SK-N-SH (cell line): ENCODE data around the gene NFIX. TPM values are rescaled to one million over a fixed set of nuclear protein-coding genes. Genes with fewer than 3 reads are reported as not detected.

Source experiments
- CTCF ChIA-PET: fragments of 300-600, 350-600 bp; formaldehyde crosslinking; extraction: SDS; loops from one replicate; lab custom pipeline; 2021; lab: Yijun Ruan, JAX
- POLR2A ChIA-PET: fragments of 350-600 bp; sonication (Branson Sonifier 250); formaldehyde crosslinking; extraction: SDS; loops from one replicate; lab custom pipeline; 2020; ENCODE audit warnings: antibody characterized with exemption, inconsistent platforms; lab: Yijun Ruan, JAX
- DNase-seq: peaks from one replicate; pipeline ENCODE4 v3.0.0; 2012
- H2AFZ ChIP-seq: fragments of 200-600 bp; sonication (generic); 2 replicates; pipeline ENCODE4 v1.8.1; 2016; ENCODE audit warnings: antibody characterized with exemption, mild to moderate bottlenecking, low read depth
- H3F3A ChIP-seq: fragments of 200-600 bp; sonication (generic); replicated peaks from 2 replicates; pipeline ENCODE3; 2016; ENCODE audit warnings: antibody characterized with exemption, mild to moderate bottlenecking; ENCODE audit not compliant: insufficient read depth
- H3K27ac ChIP-seq, 2 experiments: fragments of 200-500 bp in 1 of 2; fragments of 200-600 bp in 1 of 2; sonication (Bioruptor generic) in 1 of 2; sonication (generic), shearing (Covaris generic) in 1 of 2; 2 replicates each; pipeline versions ENCODE4 v1.5.1 to v1.6.1; 2014 to 2016; ENCODE audit warnings: low read depth in 2 of 2, inconsistent platforms in 1 of 2, low read length in 1 of 2, mild to moderate bottlenecking in 1 of 2, mixed read lengths in 1 of 2
- H3K27me3 ChIP-seq: fragments of 200-600 bp; sonication (generic), shearing (Covaris generic); 2 replicates; pipeline ENCODE4 v1.6.1; 2016; ENCODE audit warnings: mixed run types; ENCODE audit not compliant: insufficient read depth
- H3K36me3 ChIP-seq, 2 experiments: fragments of 200-500 bp in 1 of 2; fragments of 200-600 bp in 1 of 2; sonication (Bioruptor generic) in 1 of 2; sonication (generic) in 1 of 2; replicated peaks in 1 of 2; 2 replicates each; pipeline versions ENCODE3 to v1.5.1; 2014 to 2016; ENCODE audit warnings: low read length in 1 of 2, mild to moderate bottlenecking in 1 of 2; ENCODE audit not compliant: insufficient read depth in 2 of 2, control insufficient read depth in 1 of 2
- H3K4me1 ChIP-seq, 2 experiments: fragments of 200-500 bp in 1 of 2; fragments of 200-600 bp in 1 of 2; sonication (Bioruptor generic) in 1 of 2; sonication (generic), shearing (Covaris generic) in 1 of 2; 2 replicates each; pipeline versions ENCODE4 v1.5.1 to v1.6.1; 2014 to 2016; ENCODE audit warnings: low read depth in 1 of 2, low read length in 1 of 2, mixed run types in 1 of 2; ENCODE audit not compliant: insufficient read depth in 2 of 2, control insufficient read depth in 1 of 2
- H3K4me2 ChIP-seq: fragments of 200-600 bp; sonication (generic), shearing (Covaris generic); 2 replicates; pipeline ENCODE4 v1.6.1; 2017; ENCODE audit warnings: mixed run types
- H3K4me3 ChIP-seq, 2 experiments: fragments of 200-500 bp in 1 of 2; fragments of 200-600 bp in 1 of 2; sonication (Bioruptor generic) in 1 of 2; sonication (generic), shearing (Covaris generic) in 1 of 2; 2 replicates each; pipeline versions ENCODE4 v1.5.1 to v1.8.1; 2014 to 2016; ENCODE audit warnings: low read depth in 2 of 2, inconsistent platforms in 1 of 2, low read length in 1 of 2, mild to moderate bottlenecking in 1 of 2, mixed read lengths in 1 of 2, moderate library complexity in 1 of 2
- H3K79me2 ChIP-seq: fragments of 200-600 bp; sonication (generic); 2 replicates; pipeline ENCODE4 v1.8.1; 2017; ENCODE audit warnings: mild to moderate bottlenecking; ENCODE audit not compliant: insufficient read depth
- H3K9ac ChIP-seq: fragments of 200-600 bp; sonication (generic); 2 replicates; pipeline ENCODE4 v1.6.1; 2017; ENCODE audit warnings: mixed run types
- H3K9me2 ChIP-seq: fragments of 200-600 bp; sonication (generic); 2 replicates; pipeline ENCODE4 v1.6.1; 2017; ENCODE audit warnings: mixed run types
- H3K9me3 ChIP-seq: fragments of 200-600 bp; sonication (generic); 2 replicates; pipeline ENCODE4 v1.6.1; 2017; ENCODE audit warnings: mixed run types, mild to moderate bottlenecking, moderate library complexity
- H4K20me1 ChIP-seq: fragments of 200-600 bp; sonication (generic); 2 replicates; pipeline ENCODE4 v1.6.1; 2017; ENCODE audit warnings: mild to moderate bottlenecking, mixed run types; ENCODE audit not compliant: insufficient read depth
- ELF1 ChIP-seq: IDR thresholded peaks from 2 replicates; pipeline ENCODE4 v1.4.0; 2012
- GABPA ChIP-seq: IDR thresholded peaks from 2 replicates; pipeline ENCODE4 v1.4.0; 2012; ENCODE audit warnings: low read depth, mild to moderate bottlenecking
- JUND ChIP-seq: IDR thresholded peaks from 2 replicates; pipeline ENCODE4 v1.4.0; 2012
- MXI1 ChIP-seq: IDR thresholded peaks from 2 replicates; pipeline ENCODE4 v1.6.1; 2012; ENCODE audit warnings: mild to moderate bottlenecking, low read depth, low read length, improper control_type of control experiment
- POLR2AphosphoS5 ChIP-seq: IDR thresholded peaks from 2 replicates; pipeline ENCODE4 v1.6.1; 2012; ENCODE audit warnings: low read depth, low read length
- RXRA ChIP-seq: IDR thresholded peaks from 2 replicates; pipeline ENCODE4 v1.4.0; 2012; ENCODE audit warnings: low read depth, mild to moderate bottlenecking, borderline replicate concordance
- TAF1 ChIP-seq: IDR thresholded peaks from 2 replicates; pipeline ENCODE4 v1.6.1; 2012; ENCODE audit warnings: low read depth, mild to moderate bottlenecking, low read length, moderate library complexity, borderline replicate concordance
- TEAD4 ChIP-seq: IDR thresholded peaks from 2 replicates; pipeline ENCODE4 v1.4.0; 2012; ENCODE audit warnings: mild to moderate bottlenecking, borderline replicate concordance; ENCODE audit not compliant: insufficient read depth
- YY1 ChIP-seq: IDR thresholded peaks from 2 replicates; pipeline ENCODE4 v1.4.0; 2012; ENCODE audit warnings: low read depth, mild to moderate bottlenecking
- WGBS: methylation state at CpG from one replicate; pipeline ENCODE4 v1.1.6; 2017; ENCODE audit warnings: low lambda C conversion rate; 5-methylcytosine and 5-hydroxymethylcytosine counted together
- polyA plus RNA-seq, 3 experiments: library from polyadenylated mRNA; depleted of rRNA; stranded (reverse); fragments of >200 nt; gene quantifications; 2 replicates each; pipeline ENCODE4 v1.2.3, GENCODE V29; 2012
- TF ChIP-seq, protein P1 (sequence below): IDR thresholded peaks from 2 replicates; pipeline ENCODE4 v1.4.0; 2012; ENCODE audit warnings: low read depth, borderline replicate concordance
- TF ChIP-seq, protein P2 (sequence below): fragments of 150-350 bp; IDR thresholded peaks from 2 replicates; pipeline ENCODE4 v1.6.1; 2017; ENCODE audit warnings: antibody characterized with exemption, low read length, low read depth, borderline replicate concordance
- TF ChIP-seq, protein P3 (sequence below): fragments of 150-350 bp; IDR thresholded peaks from 2 replicates; pipeline ENCODE4 v1.6.1; 2016; ENCODE audit warnings: mild to moderate bottlenecking, low read depth, low read length

NFIX gene
- polyA plus RNA-seq, 1 of the 3 experiments (the other 2 are of a cell fraction) = 14.8 TPM

DNA sequence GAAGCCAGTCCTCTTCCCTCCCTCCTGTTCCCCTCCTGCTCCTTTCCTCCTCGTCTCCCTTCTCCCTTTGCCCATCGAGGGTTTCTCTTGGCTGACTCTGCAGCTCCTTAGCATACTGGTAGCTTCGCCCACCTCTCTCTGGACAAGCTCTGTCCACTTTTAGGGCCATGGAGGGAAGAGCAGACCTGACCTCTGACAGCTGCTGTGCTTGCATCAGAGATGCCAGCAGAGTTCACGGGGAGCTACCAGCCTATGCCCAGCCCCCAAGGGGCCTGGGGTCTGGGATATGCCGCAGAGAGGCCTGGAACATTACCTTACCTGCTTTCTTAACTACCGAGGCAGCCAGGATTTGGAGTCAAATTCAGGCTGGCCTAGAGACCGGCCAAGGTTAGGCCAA is 87.7 kb downstream of the NFIX start:
- peaks cover 13 to 40% of the 10 kb centered on the region in 2 experiments for H3K36me3 ChIP-seq
- no peak overlapping the region for H3K4me3 ChIP-seq
- no peak overlapping the region for H3K9ac ChIP-seq
- 86% methylated on average over 6 of the region's 7 CpGs for WGBS
- H3K27ac ChIP-seq = no peak overlapping the region; a peak in 1 of 4 replicates
- ChIA-PET CTCF (interaction anchor here (0.7 to 35.2 kb wide), 9 partner anchors 10 to 118 kb away, joined by 3 to 506 read pairs (median 6); no protein-coding TSS in a partner anchor), POLR2A (interaction anchor here (0.6 kb wide), 1 partner anchor 22 kb away, joined by 3 read pairs; no protein-coding TSS in a partner anchor)
- no peaks in the 10 kb centered on the region for H3K9me3 ChIP-seq
- no peaks in the 10 kb centered on the region for H4K20me1 ChIP-seq
- TF ChIP-seq MXI1 = no peak
- TF ChIP-seq, protein P1, sequence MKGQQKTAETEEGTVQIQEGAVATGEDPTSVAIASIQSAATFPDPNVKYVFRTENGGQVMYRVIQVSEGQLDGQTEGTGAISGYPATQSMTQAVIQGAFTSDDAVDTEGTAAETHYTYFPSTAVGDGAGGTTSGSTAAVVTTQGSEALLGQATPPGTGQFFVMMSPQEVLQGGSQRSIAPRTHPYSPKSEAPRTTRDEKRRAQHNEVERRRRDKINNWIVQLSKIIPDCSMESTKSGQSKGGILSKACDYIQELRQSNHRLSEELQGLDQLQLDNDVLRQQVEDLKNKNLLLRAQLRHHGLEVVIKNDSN = no peak
- TF ChIP-seq RXRA = no peak
- no peak for TF ChIP-seq ELF1
- TF ChIP-seq GABPA = no peak
- DNase-seq = no peak
- no peaks in the 10 kb centered on the region for H3F3A ChIP-seq
- no peaks in the 10 kb centered on the region for H3K79me2 ChIP-seq
- no peak overlapping the region for H3K4me2 ChIP-seq
- H3K27me3 ChIP-seq = no peaks in the 10 kb centered on the region
- peaks cover 10 to 27% of the 10 kb centered on the region in 2 experiments; a peak in 3 of 4 replicates for H3K4me1 ChIP-seq
- H3K9me2 ChIP-seq = no peaks in the 10 kb centered on the region
- no peak overlapping the region for H2AFZ ChIP-seq

DNA sequence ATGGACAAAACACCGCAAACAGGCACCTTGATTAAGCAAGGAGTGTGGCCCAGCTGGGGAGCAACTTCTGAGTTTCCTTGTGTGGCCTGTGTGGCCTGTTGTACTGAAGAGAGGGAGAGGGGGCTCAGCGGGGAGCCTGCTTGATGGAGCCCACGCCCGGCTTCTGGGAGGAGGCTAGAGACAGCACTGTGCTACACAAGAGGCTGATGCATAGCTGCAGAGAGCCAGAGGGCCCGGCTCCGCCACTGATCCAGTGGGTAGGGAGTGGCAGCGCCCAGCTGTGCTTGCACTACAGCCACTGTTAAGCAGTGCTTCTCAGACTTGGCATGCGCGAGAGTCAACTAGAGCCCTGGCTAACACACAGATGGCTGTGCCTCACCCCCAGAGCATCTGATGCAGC is 88.4 kb downstream of the NFIX start:
- peaks cover 13 to 40% of the 10 kb centered on the region in 2 experiments for H3K36me3 ChIP-seq
- H3K9me3 ChIP-seq = no peaks in the 10 kb centered on the region
- no peak for TF ChIP-seq JUND
- no peak for TF ChIP-seq TEAD4
- TF ChIP-seq TAF1 = no peak
- TF ChIP-seq, protein P2, sequence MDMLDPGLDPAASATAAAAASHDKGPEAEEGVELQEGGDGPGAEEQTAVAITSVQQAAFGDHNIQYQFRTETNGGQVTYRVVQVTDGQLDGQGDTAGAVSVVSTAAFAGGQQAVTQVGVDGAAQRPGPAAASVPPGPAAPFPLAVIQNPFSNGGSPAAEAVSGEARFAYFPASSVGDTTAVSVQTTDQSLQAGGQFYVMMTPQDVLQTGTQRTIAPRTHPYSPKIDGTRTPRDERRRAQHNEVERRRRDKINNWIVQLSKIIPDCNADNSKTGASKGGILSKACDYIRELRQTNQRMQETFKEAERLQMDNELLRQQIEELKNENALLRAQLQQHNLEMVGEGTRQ = no peak
- TF ChIP-seq, protein P3, sequence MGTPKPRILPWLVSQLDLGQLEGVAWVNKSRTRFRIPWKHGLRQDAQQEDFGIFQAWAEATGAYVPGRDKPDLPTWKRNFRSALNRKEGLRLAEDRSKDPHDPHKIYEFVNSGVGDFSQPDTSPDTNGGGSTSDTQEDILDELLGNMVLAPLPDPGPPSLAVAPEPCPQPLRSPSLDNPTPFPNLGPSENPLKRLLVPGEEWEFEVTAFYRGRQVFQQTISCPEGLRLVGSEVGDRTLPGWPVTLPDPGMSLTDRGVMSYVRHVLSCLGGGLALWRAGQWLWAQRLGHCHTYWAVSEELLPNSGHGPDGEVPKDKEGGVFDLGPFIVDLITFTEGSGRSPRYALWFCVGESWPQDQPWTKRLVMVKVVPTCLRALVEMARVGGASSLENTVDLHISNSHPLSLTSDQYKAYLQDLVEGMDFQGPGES = no peak
- TF ChIP-seq YY1 = no peak
- no peak for TF ChIP-seq RXRA
- TF ChIP-seq POLR2AphosphoS5 = no peak
- no peak overlapping the region for H3K27ac ChIP-seq
- H3K4me1 ChIP-seq = peaks cover 10 to 21% of the 10 kb centered on the region in 2 experiments; a peak in 3 of 4 replicates
- ChIA-PET CTCF (interaction anchor here (1.2 to 35.2 kb wide), 6 partner anchors 9 to 118 kb away, joined by 3 to 506 read pairs (median 14); no protein-coding TSS in a partner anchor), POLR2A (no interaction called here)
- no peaks in the 10 kb centered on the region for H3K79me2 ChIP-seq
- H4K20me1 ChIP-seq = no peaks in the 10 kb centered on the region
- no peaks in the 10 kb centered on the region for H3F3A ChIP-seq
- no peak overlapping the region for H3K4me2 ChIP-seq
- H3K9ac ChIP-seq = no peak overlapping the region
- no peaks in the 10 kb centered on the region for H3K27me3 ChIP-seq
- no peak overlapping the region for H3K4me3 ChIP-seq
- no peak for DNase-seq
- H2AFZ ChIP-seq = no peak overlapping the region
- H3K9me2 ChIP-seq = no peaks in the 10 kb centered on the region
- 100% methylated on average over 2 of the region's 9 CpGs for WGBS
